GM12892 (cell line): ENCODE data around the gene TNFRSF1A.

ENCODE experiments used
- POLR2A ChIP-seq: IDR thresholded peaks from 2 replicates; pipeline ENCODE4 v1.6.1; 2011; ENCODE audit warnings: low read depth, low read length, control low read depth
- POLR2AphosphoS5 ChIP-seq: IDR thresholded peaks from 2 replicates; pipeline ENCODE4 v1.6.1; 2011; ENCODE audit warnings: low read depth, low read length, control low read depth
- TAF1 ChIP-seq: IDR thresholded peaks from 2 replicates; pipeline ENCODE4 v1.6.1; 2011; ENCODE audit warnings: low read depth, mild to moderate bottlenecking, control low read depth, low read length, borderline replicate concordance

- TF ChIP-seq TAF1 (no peak), POLR2A (no peak), POLR2AphosphoS5 (no peak)
These were observed 33.6 kb upstream of the TNFRSF1A start, which contains the start of gene SCNN1A for GRCh38 chr12:6375269-6376078.
